GM19468 (cell line): ENCODE measurements around the gene ATP11A.

ENCODE experiments used
- ATAC-seq: cut with Tn5 transposase; IDR thresholded peaks from one replicate; pipeline ENCODE4 v1.9.1; 2021; ENCODE audit warnings: mild to moderate bottlenecking, moderate library complexity, moderate number of reproducible peaks; ENCODE audit not compliant: unreplicated experiment; ENCODE audit errors: extremely low read depth

ATP11A gene

DNA sequence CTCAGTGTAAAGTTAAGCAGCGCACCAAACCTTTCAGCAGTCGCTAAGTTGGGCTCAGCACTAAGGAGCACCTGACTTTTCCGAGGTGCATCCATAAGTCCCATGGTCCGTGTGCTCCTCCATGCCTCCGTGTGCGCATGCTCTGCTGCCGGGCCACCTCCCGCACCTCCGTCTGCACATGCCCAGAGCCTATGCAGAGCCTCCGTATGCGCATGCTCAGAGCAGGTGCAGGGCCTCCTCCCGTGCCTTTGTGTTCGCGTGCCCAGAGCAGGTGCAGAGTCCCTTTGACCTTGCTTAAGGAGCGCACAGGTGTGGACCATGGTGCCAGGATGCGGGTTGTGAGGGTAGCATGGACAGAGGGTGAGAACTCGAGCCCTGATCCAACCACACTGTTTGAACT, 46.0 kb downstream of the ATP11A start:
- ATAC-seq, result no peak

DNA sequence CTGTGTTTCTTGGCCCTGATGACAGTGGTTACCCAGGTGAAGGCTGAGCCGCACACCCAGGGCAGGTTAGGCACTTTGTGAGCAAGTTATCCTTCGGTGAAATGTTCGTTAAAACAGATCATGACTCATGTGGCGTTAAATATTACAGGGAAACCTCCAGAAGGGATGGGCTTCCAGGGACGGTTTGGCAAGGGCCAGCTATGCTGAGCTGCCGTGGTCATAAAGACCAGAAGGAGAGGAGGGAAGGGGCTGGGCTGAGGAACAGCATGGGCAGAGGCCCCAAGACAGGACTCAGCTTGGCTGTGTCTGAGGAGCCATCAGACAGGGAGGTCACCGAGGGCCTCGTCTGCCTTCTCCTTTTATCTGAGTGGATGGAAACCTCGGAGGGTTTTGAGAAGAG, 47.5 kb downstream of the ATP11A start:
- no peak for ATAC-seq

DNA sequence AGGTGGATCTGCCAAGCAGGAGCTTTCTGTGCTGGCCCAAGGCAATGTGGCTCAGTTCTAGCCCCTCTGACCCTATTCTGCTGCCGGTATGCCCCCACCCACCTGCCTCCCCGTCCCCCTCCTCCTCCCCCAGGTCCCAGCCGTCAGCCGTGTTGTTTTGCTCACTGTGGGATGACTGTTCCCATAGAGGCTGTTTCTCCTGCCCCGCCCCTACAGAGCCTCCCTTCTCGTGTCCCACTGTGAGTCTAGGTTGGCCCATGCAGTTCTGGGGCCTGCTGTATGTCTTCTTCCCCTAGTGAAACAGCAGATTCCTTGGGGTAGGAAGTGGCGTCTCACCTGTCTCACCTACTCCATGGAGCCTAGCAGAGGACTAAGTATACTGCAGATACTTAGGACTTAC, 48.8 kb downstream of the ATP11A start:
- no peak for ATAC-seq

DNA sequence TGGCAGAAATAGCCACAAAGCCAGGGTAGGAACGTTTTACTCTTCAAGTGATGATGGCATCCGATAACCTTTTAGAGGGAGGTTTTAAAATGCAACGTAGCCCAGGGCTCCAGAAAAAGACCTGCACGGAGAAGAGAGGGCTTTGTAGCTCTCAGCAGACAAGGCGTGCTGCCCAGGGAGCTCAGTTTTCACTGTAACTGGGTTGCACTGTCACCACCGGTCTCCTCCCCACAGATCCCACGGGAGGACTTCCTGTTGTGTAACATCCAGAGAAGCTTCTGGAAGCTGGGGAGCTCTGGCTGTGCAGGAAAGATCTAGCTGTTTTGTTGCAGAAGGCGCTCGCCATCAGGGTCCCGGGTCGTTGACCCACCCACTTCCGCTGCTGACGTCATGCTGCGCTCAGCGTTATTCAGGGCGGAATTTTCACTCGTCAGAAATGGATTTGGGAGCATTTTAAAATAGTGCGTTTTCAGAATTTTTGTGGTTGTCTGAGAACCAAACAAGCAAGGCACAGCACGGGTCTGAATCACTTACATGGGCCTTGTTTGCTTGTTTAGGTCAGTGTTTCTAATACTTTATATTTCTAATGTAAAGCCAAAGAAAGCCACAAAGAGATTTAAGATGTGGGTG, 50.8 kb downstream of the ATP11A start:
- no peak for ATAC-seq

DNA sequence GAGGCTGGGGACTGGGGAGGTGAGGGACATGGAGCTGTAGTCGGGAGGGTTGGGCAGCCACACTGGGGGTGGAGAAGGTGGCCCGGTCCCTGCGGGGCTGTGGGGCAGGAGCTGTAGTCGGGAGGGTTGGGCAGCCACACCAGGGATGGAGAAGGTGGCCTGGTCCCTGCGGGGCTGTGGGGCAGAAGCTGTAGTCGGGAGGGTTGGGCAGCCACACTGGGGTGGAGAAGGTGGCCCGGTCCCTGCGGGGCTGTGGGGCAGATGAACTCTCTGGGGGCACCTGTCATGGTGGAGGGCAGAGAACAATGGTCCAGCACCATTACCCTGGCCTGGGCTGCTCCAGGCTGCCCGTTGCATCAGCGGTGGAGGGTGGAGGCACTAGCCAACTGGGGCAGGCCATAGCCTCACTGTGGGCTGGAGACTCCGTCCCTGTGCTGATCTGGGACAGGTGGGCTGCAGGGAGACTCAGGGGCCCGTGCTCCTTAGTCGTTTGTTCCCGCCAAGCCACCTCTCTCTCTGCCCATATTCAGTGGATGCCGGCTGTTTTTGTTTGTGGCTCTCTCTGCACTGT, 51.4 kb downstream of the ATP11A start:
- no peak for ATAC-seq

DNA sequence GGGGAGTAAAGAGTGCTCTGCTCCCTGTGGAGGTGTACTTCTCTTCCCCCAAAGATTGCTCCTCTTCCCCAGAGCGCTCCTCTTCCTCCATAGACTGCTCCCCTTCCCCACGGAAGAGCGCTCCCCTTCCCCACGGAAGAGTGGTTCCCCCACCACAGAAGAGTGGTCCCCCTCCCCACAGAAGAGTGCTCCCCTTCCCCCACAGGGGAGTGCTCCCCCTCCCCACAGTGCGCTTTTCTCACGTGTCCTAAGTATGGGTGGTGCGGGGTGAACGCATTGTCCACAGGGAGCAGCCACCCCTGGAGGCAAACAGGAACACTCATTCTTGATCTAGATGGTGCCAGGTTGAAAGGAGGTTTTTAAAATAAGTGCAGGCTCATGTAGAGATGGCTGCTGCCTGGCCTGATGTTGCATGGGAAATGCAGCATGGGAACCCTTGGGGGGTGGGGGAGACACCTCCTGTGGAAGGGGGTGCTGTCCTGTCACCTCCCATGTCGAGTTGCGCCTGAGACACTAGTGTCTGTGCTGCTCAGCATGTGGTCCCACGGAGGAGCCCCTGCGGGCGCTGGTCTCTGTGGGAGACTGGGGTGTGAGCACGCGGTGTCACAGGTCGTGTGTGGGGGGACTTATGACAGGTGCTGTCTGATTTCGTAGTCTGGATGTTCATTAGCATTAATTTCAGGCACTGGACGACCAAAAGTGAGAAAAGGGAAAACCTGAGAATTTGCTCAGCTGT, 52.2 kb downstream of the ATP11A start:
- no peak for ATAC-seq

DNA sequence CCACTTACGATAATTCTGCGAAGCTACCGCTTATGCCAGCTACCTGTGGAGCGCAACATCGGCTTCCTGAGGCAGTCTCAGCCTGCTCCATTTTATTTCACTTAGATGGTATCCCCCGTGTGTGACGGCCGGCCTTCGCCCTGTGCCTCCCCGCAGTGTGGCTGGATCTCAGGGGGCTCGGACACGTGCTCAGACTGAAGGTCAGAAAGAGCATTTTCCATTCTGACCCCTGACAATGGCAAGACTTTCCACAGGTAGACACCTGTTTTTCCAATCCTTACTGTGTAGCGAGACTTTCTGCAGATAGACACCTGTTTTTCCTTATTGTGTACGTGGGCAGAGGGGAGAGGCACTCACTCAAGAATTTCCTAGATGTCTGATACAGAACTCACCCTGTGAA, 52.7 kb downstream of the ATP11A start:
- ATAC-seq, result no peak

DNA sequence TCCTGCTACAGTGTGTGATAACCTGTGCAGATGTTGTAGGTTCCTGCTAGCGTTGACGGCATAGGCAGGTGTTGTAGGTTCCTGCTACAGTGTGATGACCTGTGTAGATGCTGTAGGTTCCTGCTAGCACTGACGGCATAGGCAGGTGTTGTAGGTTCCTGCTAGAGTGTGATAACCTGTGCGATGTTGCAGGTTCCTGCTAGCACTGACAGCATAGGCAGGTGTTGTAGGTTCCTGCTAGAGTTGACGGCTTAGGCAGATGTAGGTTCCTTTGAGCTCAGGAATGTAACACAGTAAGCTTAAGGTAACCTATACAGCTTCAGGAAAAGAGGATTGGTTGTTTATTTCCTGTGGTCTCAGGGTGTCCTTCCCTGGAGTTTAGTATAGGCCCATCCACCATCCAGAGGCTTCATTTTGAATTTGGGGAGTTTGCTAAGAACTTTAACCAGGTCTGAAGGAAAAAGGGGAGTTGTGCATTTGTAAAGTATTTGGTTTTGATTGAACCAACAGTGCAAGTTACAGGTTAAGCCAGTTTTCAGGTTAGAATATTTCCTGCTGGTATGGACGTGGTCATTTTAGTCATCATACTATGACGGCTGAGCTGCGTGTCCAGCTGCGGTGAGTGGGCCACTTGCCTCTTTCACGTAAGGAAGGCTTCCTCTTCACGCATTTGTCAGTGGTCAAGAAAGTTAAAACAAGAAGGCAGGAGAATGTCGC, 53.8 kb downstream of the ATP11A start:
- ATAC-seq, result no peak

DNA sequence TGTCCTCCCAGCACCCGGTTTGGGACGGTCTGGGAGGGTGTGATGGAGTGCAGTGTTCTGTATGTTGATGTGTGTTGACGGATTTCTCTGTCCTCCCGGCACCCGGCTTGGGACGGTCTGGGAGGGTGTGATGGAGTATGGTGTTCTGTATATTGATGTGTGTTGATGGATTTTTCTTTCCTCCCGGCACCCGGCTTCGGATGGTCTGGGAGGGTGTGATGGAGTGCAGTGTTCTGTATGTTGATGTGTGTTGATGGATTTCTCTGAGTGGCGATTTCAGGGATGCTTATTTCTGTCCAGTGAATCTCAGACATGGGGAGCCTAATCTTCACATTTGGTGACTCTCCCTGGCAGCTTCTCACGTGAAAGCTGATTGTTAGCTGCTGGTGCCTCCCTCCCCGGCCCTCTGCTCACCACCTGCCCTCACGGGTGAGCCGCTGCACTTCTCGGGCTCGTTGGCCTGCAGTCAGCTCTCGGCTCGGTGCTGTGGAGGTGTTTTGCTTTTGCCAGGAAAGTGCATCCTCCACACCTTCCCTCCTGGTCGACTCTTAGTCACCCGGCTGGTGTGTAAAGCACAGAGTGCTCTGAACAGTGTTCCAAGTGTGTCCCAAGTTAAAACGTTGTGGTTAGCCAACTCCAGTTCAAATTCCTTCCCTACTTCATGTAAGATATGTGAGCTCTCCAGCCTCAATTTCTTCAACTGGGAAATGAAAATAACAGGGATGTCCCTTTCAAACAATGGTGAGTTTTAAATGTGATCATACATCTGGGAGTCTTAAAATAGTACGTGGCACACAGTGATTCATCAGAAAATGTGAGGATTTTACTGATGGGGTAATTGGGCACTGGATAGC, 54.6 kb downstream of the ATP11A start:
- ATAC-seq, result no peak

DNA sequence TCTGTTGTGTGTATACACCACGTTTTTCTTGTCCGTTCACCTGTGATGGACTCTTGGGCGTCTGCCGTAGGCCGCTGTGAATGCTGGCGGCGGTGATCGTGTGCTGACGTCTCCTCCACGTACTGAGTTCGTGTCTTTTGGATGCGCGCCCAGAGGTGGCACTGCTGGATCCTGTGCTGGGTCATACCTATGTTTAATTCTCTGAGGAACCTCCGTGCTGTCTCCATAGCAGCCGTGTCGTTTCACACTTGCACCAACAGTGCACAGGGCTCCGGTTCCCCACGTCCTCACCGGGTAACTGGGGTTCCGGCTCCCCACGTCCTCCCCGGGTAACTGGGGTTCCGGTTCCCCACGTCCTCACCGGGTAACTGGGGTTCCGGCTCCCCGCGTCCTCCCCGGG, 56.2 kb downstream of the ATP11A start:
- ATAC-seq, result no peak

DNA sequence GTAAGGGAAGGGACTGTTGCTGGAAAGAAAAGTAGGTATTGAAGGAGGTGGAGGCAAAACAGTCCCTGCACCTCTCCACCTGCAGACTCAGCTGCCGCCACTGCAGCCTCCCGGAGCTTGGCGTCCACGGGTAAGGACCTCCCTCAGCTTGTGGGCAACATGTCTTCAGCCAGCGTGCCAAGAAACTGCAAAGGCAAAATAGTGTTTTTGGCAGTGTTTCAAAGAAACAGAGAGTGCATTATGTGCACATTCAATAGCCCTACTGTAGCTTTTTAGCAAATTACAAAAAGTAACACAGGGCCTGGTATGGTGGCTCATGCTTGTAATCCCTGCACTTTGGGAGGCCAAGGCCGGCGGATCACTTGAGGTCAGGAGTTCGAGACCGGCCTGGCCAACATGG, 57.4 kb downstream of the ATP11A start:
- ATAC-seq, result no peak

DNA sequence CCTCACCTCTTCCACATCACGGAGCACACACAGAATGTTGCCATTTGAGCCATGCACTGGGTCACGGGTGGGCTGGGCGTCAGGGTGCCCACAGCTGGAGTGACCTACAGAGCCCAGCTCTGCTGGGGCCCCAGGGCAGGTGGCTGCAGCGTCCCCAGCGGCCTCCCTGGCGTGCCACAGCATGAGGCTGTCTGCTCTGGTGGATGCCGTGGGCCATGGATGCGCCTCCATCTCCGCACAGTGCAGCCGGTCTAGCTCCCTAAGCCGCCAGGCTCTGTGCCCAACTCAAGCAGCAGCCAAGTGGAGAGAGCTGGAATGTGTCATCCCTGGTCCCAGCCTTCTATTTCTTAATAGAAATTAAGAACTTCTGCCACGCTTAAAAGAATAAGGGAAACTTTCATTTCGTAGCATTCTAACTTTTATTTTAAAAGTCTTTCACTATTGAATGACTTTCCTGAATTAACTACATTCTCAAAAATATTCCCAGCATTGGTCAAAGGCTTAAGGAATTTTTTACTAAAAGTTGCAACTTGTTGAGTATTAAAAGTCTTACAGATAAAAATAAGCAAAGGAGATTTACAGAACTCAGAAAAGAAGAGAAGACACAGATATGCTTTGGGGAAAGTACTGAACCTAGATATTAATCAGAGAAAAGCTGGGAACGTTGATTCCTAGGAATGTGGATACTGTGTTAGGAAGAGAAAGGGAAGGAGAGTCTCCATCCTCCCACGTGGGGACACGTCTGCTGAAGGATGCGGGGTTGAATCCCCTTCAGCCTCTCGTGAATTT, 59.3 kb downstream of the ATP11A start:
- ATAC-seq, result no peak

DNA sequence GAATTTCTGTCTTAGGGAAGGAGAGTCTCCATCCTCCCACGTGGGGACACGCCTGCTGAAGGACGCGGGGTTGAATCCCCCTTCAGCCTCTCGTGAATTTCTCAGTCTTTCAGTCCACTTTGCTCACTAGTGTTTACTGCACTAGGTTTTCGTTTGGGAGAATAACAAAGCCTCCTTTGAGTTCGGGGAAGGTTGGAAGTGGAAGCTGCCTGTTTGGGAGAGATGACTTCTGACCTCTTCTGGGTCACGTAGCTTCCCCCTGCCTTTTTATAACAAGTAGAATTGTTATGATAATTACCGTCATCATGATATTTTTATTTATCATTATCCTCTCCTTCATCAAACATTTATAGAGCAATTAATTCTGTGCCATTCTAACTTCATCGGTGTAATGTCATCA, 60.7 kb downstream of the ATP11A start:
- ATAC-seq, result no peak

DNA sequence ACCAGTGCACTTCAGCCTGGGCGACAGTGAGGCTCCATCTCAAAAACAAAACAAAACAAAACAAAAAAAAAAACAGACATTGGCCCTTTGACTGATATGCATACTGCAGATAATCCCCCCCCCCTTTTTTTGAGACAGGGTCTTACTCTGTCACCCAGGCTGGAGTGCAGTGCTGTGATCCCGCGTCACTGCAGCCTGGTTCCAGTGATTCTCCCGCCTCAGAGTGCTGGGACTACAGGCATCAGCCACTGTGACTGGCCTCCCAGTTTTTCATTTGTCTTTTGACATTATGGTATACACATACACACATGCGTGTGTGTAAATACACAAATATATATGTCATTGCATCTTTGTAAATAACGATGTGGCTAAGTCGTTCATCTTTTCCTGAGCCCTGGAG, 61.8 kb downstream of the ATP11A start:
- ATAC-seq, result no peak

DNA sequence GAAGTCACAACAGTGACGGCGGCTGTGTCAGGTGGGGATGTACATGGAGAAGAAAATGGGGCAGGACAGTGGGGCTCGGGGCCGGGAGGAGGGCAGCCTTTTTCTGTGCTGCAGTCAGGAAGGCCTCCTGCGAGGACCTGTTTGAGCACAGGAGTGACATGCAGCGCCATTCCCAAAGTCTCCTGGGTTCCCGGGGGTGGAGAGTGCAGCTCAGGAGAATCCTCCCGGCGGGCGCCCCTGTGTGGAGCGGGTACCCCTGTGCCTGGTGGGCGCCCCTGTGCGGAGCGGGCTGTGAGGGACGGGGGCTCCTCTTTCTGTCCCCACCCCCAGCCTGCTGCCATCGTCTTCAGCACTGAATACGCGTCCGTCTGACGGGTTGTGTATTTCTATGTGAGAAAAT, 62.4 kb downstream of the ATP11A start:
- no peak for ATAC-seq

DNA sequence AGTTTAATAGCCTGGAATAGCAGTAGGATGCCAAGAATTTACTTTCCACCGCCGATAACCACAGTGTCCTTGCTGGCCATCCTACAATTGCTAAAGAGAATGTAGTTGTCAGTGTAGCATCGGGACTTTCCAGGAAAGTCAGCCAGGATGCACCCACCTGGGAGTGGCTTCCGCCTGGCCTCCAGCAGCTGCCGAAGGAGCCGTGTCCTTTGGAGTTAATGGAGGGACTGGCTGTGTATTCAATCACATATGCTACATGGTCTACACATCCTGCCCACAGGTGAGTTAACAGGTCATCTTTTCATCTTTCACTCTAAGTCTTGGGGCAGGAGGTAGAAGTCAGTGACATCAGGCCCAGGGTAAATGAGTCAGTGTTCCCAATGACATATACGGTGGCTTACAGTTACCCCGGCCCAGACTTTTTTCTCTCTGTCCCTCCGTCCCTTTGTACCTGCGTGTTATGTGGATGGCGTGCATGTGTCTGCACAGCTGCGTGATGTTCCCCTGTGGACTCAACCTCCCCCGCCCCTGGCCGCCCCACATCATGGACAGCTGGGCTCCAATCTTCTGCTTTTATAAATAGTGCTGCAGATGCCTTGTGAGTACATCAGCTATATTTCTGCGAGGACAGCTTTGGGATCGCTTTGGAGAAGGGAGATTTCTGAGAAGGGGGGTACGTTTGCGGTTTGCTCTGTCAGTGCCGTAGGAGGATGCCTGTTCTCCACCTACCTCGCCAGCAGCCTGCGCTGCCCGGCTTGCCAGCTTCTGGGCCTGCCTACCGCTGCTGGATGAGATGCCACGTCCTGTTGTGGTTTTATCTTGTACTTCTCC, 63.1 kb downstream of the ATP11A start:
- ATAC-seq, result no peak

DNA sequence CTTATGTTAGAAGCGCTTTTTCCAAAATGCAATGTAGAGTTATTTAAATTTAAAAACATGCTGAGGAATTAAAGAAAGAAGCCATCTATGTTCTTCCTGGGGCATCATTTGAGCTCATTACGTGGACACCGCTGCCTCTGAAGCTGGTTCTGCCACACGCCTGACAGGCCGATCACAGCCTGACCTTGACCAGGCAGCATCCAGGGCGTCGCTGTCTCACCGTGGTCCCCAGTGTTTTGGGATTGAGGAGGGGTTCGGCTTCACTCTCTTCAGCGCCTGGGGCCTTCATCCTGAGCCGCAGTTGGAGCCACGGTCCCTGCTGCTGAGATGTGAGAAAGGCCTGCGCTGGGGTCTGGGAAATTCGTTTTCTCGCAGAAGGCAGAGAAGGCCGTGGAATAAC, 64.0 kb downstream of the ATP11A start:
- no peak for ATAC-seq

DNA sequence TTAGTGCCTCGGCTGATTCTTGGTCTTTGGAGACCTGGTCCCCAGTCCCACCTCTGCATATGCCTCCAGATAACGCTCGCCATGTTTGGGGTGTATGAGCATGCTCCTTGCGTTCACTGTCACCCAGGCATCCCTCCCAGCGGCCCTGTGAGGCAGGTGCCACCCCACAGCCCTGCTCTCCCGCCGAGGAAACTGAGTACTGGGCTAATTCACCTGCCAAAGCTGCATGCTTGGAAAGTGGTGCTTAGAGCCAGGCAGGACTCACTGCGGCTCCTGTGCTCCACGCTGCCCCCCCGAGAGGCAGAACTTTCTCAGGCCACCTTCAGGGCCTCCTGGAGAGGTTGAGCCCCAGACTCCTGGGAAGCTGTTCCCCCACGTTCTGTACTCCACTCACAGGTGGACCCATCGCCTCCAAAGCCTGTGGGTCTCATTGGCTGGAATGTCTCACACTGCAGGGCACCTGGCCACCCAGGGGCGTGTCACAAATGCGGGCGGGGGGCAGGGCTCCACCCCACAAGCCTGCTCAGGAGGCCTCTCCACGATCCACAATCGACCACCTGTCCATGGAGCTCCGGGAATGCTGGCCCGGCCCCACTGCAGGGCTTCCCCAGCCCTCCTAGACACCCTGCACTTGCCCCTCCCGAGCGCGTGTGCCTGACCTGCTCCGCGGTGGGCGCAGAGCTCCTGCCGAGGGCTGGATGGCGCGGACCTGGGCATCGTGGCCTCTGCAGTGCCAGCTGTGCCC, 64.6 kb downstream of the ATP11A start:
- ATAC-seq, result no peak
